A673 (cell line): ENCODE results near the gene ASB5.

ENCODE experiments used
- EZH2 ChIP-seq: fragments of 200-600 bp; sonication (generic); IDR thresholded peaks from 2 replicates; pipeline ENCODE4 v1.6.1; 2017; ENCODE audit warnings: borderline replicate concordance, low read depth, mild to moderate bottlenecking, mixed read lengths, antibody characterized with exemption, low read length; ENCODE audit not compliant: poor library complexity, severe bottlenecking
- TF ChIP-seq, protein P1 (sequence below): fragments of 300-800, 200-600 bp; sonication (generic); conservative IDR thresholded peaks from 2 replicates; pipeline ENCODE4 v1.5.1; 2017; ENCODE audit warnings: low read depth, mild to moderate bottlenecking, antibody characterized with exemption, low read length, moderate library complexity, mixed read lengths

DNA sequence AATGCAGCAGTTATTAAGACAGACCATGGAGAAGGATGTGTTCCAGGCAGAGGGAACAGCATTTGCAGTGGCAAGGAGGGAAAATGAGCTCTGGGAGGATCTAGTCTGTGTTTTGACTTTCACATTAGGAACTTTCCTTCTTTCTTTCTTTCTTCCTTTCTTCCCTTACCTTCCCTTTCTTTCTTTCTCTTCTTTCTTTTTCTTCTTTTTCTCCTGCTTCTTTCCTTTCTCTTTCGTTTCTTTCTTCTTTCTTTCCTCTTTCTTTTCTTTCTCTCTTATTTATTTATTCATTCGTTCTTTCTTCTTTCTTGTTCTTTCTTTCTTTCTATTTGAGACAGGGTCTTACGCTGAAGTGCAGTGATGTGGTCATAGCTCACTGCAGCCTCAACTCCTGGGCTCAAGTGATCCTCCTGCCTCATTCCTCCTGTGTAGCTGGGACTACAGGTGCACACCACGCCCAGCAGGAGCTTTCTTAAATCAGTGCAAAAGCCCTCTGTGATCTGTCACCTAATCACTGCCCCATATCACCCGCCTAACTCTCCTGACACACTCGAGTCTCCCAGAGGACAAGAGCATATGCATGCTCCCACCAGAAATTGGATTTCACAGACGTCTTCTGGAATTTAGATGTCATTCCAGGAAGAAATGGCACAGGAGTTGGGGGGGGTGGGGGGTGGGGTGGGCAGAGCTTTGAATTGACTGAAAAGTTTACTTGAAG is 58.3 kb downstream of the ASB5 start:
- TF ChIP-seq, protein P1, sequence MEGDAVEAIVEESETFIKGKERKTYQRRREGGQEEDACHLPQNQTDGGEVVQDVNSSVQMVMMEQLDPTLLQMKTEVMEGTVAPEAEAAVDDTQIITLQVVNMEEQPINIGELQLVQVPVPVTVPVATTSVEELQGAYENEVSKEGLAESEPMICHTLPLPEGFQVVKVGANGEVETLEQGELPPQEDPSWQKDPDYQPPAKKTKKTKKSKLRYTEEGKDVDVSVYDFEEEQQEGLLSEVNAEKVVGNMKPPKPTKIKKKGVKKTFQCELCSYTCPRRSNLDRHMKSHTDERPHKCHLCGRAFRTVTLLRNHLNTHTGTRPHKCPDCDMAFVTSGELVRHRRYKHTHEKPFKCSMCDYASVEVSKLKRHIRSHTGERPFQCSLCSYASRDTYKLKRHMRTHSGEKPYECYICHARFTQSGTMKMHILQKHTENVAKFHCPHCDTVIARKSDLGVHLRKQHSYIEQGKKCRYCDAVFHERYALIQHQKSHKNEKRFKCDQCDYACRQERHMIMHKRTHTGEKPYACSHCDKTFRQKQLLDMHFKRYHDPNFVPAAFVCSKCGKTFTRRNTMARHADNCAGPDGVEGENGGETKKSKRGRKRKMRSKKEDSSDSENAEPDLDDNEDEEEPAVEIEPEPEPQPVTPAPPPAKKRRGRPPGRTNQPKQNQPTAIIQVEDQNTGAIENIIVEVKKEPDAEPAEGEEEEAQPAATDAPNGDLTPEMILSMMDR = no peak
- TF ChIP-seq EZH2 = no peak
